ENCODE results near the gene NCEH1. TPM values are rescaled to one million over a fixed set of nuclear protein-coding genes. Genes with fewer than 3 reads are reported as not detected.

The NCEH1 gene
- total RNA-seq, 2 donors from 2014 or later = 1.0 to 2.4 TPM

DNA sequence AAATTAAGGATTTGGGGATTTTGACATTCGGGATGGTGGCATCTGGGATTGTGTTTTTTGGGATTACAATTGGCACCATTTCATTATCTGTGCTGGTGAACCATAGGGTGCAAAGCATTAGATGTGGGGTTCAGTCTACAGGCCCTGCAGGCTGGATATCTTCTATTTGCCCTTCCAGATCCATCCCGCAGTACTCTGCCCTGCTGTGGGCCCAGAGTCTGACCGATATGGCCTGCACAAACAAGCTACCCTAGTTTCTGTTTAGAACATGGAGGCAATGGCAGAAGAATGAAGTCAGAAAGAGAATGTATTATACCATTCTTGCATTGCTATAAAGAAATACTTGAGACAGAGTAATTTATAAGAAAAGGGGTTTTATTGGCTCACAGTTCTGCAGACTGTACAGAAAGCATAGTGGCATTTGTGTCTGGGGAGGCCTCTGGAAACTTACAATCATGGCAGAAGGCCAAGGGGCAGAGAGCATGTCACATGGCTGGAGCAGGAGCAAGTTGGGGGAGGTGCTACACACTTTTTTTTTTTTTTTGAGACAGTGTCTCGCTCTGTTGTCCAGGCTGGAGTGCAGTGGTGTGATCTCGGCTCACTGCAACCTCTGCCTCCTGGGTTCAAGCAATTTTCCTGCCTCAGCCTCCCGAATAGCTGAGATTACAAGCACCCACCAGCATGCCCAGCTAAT lies 93.7 kb downstream of the NCEH1 start:
- H3K36me3 Mint-ChIP-seq (ENCODE audit: low read depth) = no peaks in the 10 kb centered on the region
- H3K4me1 Mint-ChIP-seq = peaks cover 14% of the 10 kb centered on the region
- H3K27me3 Mint-ChIP-seq = no peaks in the 10 kb centered on the region
- peak overlapping the region; percentile 6 for H3K27ac Mint-ChIP-seq
- no peaks in the 10 kb centered on the region for H3K9me3 ChIP-seq (ENCODE audit: control insufficient read depth, low read length, poor library complexity, severe bottlenecking)
- DNase-seq (no peak), ATAC-seq (no peak)
- H3K4me3 Mint-ChIP-seq = peak overlapping the region; percentile 19

DNA sequence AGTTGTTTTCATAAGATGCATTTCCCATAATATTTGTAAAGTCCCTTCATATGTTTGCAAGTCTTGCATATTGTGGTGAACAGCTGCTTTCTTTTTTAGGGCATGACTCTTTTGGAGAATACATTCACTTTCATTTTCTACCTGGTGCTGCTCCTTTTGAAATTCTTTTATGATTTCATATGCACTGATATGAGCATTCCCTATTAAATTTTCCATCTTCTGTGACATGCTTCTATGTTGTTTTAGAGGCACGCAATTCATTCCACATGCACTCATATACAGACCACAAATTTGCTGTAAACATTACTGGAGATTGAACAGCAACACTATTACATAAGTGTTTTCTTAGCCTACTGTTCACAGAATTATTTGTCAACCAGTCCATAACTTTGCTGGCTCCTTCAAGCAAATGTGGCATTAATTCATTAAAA lies 94.8 kb downstream of the NCEH1 start:
- no peak for DNase-seq
- ATAC-seq = no peak
- Mint-ChIP-seq H3K27ac (peak overlapping the region; percentile 6), H3K36me3 (ENCODE audit: low read depth) (no peaks in the 10 kb centered on the region), H3K27me3 (no peaks in the 10 kb centered on the region), H3K4me3 (peak overlapping the region; percentile 74), H3K4me1 (peaks cover 14% of the 10 kb centered on the region)
- no peaks in the 10 kb centered on the region for H3K9me3 ChIP-seq (ENCODE audit: control insufficient read depth, low read length, poor library complexity, severe bottlenecking)

DNA sequence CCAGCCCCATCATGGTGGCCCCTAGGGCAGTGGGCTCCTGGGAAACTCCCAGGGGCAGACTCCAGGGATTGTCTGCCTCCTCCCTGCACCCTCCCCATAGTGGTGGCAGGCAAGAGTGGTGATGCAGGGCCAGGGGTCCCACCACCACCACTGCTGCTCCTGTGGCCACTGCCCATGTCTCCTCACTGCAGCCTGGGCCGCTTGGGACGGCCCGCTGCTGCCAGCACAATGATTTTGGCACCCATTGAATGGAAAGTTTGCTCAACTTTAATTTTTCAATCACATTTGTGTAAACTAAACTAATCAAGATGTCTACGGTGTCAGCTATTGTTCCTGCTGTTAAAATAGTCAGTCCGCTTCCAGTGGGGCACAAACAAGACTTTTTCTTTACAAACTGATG lies 95.6 kb downstream of the NCEH1 start:
- ATAC-seq = no peak
- H3K4me3 Mint-ChIP-seq = no peak overlapping the region
- H3K27ac Mint-ChIP-seq = peak overlapping the region; percentile 6
- no peaks in the 10 kb centered on the region for H3K36me3 Mint-ChIP-seq (ENCODE audit: low read depth)
- peaks cover 3% of the 10 kb centered on the region for H3K9me3 ChIP-seq (ENCODE audit: control insufficient read depth, low read length, poor library complexity, severe bottlenecking)
- H3K27me3 Mint-ChIP-seq = no peaks in the 10 kb centered on the region
- peaks cover 14% of the 10 kb centered on the region for H3K4me1 Mint-ChIP-seq
- no peak for DNase-seq

DNA sequence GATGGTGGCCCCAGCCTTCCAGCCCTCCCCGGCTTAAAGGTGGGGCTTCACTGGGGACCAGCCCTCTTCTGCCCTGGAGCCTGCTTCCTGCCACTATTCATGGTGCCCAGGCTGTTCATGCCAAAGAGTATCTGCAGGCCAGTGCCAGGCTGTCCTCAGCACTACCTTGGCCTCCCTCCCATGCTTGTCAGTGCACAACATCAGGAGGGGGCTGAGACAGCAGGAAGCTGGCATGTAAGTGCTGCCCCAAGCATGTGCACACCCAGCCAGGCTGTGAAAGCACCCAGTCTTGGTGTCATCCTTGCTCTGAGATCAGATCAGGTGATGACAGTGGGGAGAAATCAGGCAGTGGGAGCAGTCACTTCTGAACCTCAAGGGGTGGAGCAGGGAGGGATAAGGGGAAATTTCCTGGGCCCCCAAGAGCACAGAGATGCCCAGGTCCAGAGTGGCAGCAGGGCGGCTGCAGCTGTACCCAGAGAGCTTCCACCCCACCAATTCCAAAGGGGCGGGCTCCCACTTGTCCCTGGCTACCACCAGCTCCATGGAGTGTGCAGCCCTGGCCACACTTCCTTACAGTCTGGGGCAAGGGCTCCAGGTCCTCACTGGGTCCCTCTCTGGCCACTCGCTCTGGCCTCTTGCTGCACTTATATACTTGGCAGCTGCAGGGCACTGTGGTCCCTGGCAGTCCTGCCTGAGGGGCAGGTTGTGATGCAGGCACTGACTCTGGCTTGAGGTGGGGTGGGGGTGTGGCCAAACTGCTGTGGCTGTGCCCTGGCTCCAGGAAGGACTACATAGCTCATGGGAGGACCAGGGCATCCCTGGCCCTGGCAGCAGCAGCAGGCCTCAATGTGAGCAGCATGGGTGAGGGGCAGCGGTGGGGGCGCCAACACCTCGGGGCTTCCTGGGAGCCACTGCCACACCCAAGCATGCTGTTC lies 96.3 kb downstream of the NCEH1 start:
- no peak for ATAC-seq
- Mint-ChIP-seq H3K4me1 (peaks cover 14% of the 10 kb centered on the region), H3K36me3 (ENCODE audit: low read depth) (no peaks in the 10 kb centered on the region), H3K4me3 (no peak overlapping the region), H3K27ac (no peak overlapping the region), H3K27me3 (no peaks in the 10 kb centered on the region)
- no peak for DNase-seq
- peaks cover 3% of the 10 kb centered on the region for H3K9me3 ChIP-seq (ENCODE audit: control insufficient read depth, low read length, poor library complexity, severe bottlenecking)

DNA sequence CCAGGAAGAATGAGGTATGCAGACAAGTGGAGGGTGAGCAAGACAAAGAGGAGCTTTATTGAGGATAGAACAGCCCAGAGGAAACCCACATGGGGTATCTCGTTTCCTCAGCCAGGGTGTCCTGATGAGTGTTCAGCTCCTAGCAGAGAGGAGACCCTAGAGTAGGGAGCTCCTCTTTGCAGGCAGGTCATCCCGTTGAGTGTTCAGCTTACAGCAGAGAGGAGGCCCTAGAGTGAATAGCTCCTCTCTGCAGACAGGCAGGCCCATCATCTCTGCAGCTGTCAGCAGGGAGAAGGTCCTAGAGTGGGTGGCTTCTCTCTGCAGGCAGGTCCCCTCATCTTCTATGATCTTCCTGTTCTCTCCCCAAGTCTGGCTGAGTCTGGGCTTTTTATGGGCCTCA lies 97.0 kb downstream of the NCEH1 start:
- no peak for ATAC-seq
- H3K27ac Mint-ChIP-seq = no peak overlapping the region
- DNase-seq = no peak
- peaks cover 14% of the 10 kb centered on the region for H3K4me1 Mint-ChIP-seq
- no peaks in the 10 kb centered on the region for H3K27me3 Mint-ChIP-seq
- no peak overlapping the region for H3K4me3 Mint-ChIP-seq
- peaks cover 3% of the 10 kb centered on the region for H3K9me3 ChIP-seq (ENCODE audit: control insufficient read depth, low read length, poor library complexity, severe bottlenecking)
- H3K36me3 Mint-ChIP-seq (ENCODE audit: low read depth) = no peaks in the 10 kb centered on the region

DNA sequence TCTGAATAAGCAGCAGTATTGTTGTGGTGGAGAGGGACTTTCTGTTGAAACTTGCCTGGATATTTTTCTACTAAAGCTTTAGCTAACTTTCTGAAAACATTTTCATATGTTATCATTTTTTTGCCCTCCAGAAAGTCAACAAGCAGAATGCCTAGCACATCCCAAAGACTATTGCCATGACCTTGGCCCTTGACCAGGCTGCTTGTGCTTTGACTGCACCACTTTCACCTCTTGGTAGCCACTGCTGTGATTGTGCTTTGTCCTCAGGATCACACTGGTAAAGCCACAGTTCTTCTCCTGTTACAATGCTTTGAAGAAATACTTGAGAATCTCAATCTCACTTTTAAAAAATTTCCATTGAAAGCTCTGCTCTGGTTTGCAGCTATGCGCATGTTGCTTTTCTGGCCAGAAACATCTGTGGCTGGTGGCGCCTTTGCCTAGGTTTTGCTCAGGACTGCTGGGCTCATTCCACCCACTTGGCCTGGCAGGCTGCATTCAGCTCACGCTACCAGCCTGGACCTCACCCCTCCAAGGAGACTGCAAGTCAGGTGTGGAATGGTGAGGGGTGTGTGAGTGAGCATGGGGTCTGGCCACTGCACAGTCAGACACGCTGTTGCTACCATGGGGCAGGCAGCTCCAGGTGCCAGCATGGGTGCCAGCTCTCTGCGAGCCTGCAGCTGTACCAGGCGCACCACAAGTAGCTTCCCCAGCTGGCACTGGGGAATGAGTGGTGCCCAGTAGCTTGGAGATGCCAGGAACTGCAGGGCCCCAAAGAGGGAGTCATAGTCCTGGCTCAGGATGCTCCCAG lies 97.8 kb downstream of the NCEH1 start:
- H3K27ac Mint-ChIP-seq = no peak overlapping the region
- no peak overlapping the region for H3K4me3 Mint-ChIP-seq
- H3K27me3 Mint-ChIP-seq = no peaks in the 10 kb centered on the region
- ATAC-seq = no peak
- no peak for DNase-seq
- H3K9me3 ChIP-seq (ENCODE audit: control insufficient read depth, low read length, poor library complexity, severe bottlenecking) = peaks cover 3% of the 10 kb centered on the region
- H3K36me3 Mint-ChIP-seq (ENCODE audit: low read depth) = no peaks in the 10 kb centered on the region
- H3K4me1 Mint-ChIP-seq = peaks cover 14% of the 10 kb centered on the region

DNA sequence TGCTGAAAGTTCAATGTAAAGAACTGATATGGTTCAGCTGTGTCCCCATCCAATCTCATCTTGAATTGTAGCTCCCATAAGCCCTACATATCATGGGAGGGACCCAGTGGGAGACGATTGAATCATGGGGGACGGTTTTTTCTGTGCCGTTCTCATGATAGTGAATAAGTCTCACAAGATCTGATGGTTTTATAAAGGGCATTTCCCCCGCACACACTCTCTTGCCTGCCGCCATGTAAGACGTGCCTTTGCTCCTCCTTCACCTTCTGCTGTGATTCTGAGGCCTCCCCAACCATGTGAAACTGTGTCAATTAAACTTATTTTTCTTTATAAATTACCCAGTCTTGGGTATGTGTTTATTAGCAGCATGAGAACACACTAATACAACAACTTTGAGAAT lies 101.1 kb downstream of the NCEH1 start:
- Mint-ChIP-seq H3K4me3 (no peak overlapping the region), H3K27me3 (peaks cover 9% of the 10 kb centered on the region), H3K27ac (no peak overlapping the region), H3K36me3 (ENCODE audit: low read depth) (no peaks in the 10 kb centered on the region), H3K4me1 (no peaks in the 10 kb centered on the region)
- peaks cover 3% of the 10 kb centered on the region for H3K9me3 ChIP-seq (ENCODE audit: control insufficient read depth, low read length, poor library complexity, severe bottlenecking)
- ATAC-seq (no peak), DNase-seq (no peak)

DNA sequence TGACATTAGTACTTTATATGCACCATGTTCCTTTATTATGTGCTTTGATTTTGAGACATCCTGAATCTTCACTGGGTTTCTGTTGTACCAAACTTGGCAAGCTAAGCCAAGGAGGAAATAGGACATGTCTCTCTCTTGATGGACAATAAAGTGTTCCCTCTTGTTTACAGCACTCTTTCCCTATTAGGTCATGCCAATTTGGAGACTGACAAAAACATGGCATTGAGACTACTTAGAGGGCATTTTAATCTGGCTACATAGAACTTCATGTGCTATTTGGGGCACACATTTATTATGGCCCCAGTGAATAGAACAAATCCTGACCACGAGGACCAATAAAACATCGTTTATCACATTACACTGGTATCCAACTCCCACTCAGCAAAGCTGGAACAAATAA lies 102.3 kb downstream of the NCEH1 start:
- Mint-ChIP-seq H3K27me3 (peaks cover 9% of the 10 kb centered on the region), H3K36me3 (ENCODE audit: low read depth) (no peaks in the 10 kb centered on the region), H3K27ac (no peak overlapping the region), H3K4me1 (no peaks in the 10 kb centered on the region), H3K4me3 (no peak overlapping the region)
- ATAC-seq (no peak), DNase-seq (no peak)
- H3K9me3 ChIP-seq (ENCODE audit: control insufficient read depth, low read length, poor library complexity, severe bottlenecking) = peaks cover 3% of the 10 kb centered on the region

DNA sequence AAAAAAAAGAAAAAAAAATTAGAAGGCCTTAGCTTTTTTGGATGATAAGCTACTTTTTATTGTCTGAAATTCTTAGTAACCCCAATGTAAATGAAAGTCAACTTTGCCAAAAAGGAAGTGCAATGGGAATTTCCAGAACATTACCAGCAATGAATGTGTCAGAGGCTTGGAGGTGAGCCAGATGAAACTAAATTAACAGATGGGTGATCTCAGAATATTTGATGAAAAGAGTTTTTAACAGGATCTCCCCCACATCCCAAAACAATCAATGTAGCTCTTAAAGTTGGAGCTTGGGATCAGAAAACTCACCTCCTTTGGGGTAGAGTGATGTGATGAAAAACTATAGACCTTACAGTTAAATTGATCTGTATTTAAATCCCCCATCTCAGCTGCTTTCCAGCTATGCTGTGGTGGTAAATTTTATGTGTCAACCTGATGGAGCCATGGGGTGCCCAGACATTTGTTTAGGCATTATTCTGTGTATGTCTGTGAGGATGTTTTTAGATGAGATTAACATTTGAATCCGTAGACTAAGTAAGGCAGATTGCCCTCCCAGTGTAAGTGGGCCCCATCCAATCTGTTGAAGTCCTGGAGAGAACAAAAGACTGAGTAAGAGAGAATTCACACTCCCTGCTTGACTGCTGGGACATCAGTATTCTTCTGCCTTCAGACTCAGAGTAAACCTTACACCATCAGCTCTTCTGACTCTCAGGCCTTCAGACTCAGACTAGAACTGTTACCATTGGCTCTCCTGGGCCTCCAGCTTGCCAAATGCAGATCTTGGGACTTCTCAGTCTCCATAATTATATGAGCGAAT lies 103.4 kb downstream of the NCEH1 start:
- peaks cover 9% of the 10 kb centered on the region for H3K27me3 Mint-ChIP-seq
- no peaks in the 10 kb centered on the region for H3K36me3 Mint-ChIP-seq (ENCODE audit: low read depth)
- H3K4me1 Mint-ChIP-seq = no peaks in the 10 kb centered on the region
- ATAC-seq = no peak
- no peak overlapping the region for H3K4me3 Mint-ChIP-seq
- peaks cover 3% of the 10 kb centered on the region for H3K9me3 ChIP-seq (ENCODE audit: control insufficient read depth, low read length, poor library complexity, severe bottlenecking)
- H3K27ac Mint-ChIP-seq = no peak overlapping the region
- no peak for DNase-seq

DNA sequence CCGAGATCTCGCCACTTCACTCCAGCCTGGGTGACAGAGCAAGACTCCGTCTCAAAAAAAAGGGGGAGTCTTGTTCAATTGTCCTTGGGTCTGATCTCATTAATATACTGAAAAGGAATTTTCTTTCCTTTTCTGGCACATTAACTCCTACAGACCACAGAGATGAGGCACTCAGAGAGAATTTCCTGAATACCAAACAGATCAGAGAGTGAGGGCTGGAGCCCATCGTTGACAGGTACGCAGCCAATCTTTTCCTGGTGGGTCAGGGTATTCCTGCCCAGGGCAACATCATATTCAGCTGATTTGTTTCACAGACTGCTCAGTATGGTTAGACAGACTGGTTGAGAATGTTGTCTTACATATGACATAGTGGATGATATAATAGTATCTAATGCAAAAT lies 104.8 kb downstream of the NCEH1 start:
- H3K9me3 ChIP-seq (ENCODE audit: control insufficient read depth, low read length, poor library complexity, severe bottlenecking) = peaks cover 3% of the 10 kb centered on the region
- no peak for ATAC-seq
- H3K4me3 Mint-ChIP-seq = no peak overlapping the region

DNA sequence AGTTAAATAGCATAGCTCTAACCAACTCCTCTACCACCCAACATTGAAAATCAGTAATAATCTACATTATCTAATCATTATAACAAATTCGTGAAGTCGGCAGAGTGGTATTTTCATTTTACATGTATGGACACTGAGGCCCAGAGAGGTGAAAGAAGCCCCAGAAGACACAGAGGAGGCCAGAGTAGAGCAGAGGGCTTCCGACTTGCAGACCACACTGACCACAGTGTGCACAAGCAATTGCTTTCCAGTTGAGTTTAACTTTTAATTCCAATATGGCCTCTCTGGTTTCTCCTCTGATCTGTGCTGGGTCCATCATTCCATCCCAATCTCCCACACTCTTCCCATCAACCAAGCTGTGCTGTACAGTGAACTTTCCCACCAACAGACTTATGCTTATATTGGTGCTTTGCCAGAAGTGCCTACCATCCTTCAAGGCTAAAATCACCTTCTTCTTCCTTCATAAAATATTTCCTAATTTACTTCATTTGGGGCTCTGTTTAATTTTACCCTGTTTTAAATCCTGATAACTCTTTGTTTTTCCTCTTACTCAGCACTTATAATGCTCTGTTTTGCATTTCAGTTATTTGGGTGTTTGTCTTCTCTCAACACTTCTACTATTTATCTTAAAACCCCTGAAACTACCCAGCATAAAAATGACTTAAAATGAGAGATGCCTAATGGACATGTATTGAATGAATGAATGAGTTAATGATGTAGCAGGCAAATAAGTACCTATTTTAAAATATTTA lies 105.8 kb downstream of the NCEH1 start:
- ATAC-seq (no peak), DNase-seq (no peak)
- peaks cover 1% of the 10 kb centered on the region for H3K4me1 Mint-ChIP-seq
- no peak overlapping the region for H3K27ac Mint-ChIP-seq
- peaks cover 2% of the 10 kb centered on the region for H3K36me3 Mint-ChIP-seq (ENCODE audit: low read depth)
- no peak overlapping the region for H3K4me3 Mint-ChIP-seq
- peaks cover 9% of the 10 kb centered on the region for H3K27me3 Mint-ChIP-seq
- no peaks in the 10 kb centered on the region for H3K9me3 ChIP-seq (ENCODE audit: control insufficient read depth, low read length, poor library complexity, severe bottlenecking)

More for the DNA sequence above, 104.8 kb downstream of the NCEH1 start:
- H3K36me3 Mint-ChIP-seq (ENCODE audit: low read depth) = no peaks in the 10 kb centered on the region
- DNase-seq = no peak
- H3K27ac Mint-ChIP-seq = no peak overlapping the region
- peaks cover 9% of the 10 kb centered on the region for H3K27me3 Mint-ChIP-seq
- H3K4me1 Mint-ChIP-seq = no peaks in the 10 kb centered on the region

All from T-helper 17 cell (primary cell).